A204.1 (cell line): Measurements from ENCODE around the gene RNF213.

Source experiments
- FAIRE-seq: peaks from 2 replicates; lab custom pipeline; 2012; peaks lifted over from hg19 to GRCh38; lab: Jason Lieb, UNC

RNF213 gene

GRCh38 chr17:80421381-80422090 is 160.9 kb downstream of the RNF213 start:
- no peak for FAIRE-seq

- FAIRE-seq, result no peak
These were observed 161.6 kb downstream of the RNF213 start for GRCh38 chr17:80422276-80422675.

GRCh38 chr17:80422981-80423380 is 162.3 kb downstream of the RNF213 start:
- FAIRE-seq, result no peak

- FAIRE-seq, result no peak
These were observed 163.0 kb downstream of the RNF213 start for GRCh38 chr17:80423536-80424225.

GRCh38 chr17:80424261-80424660 is 163.6 kb downstream of the RNF213 start:
- FAIRE-seq, result no peak

- no peak for FAIRE-seq
These were observed 164.5 kb downstream of the RNF213 start for GRCh38 chr17:80424878-80425765.

- no peak for FAIRE-seq
These were observed 165.3 kb downstream of the RNF213 start for GRCh38 chr17:80425835-80426426.

- FAIRE-seq, result no peak
These were observed 166.1 kb downstream of the RNF213 start for GRCh38 chr17:80426671-80427326.

- no peak for FAIRE-seq
These were observed 167.0 kb downstream of the RNF213 start for GRCh38 chr17:80427366-80428282.

- FAIRE-seq, result no peak
These were observed 167.7 kb downstream of the RNF213 start for GRCh38 chr17:80428363-80428762.

GRCh38 chr17:80428796-80429195 is 168.1 kb downstream of the RNF213 start:
- FAIRE-seq, result no peak

GRCh38 chr17:80429356-80430275 is 169.0 kb downstream of the RNF213 start:
- no peak for FAIRE-seq

GRCh38 chr17:80430446-80431245 is 170.0 kb downstream of the RNF213 start:
- FAIRE-seq, result no peak

- FAIRE-seq, result no peak
These were observed 170.9 kb downstream of the RNF213 start for GRCh38 chr17:80431246-80432195.

GRCh38 chr17:80432350-80432955 is 171.8 kb downstream of the RNF213 start:
- FAIRE-seq, result no peak

GRCh38 chr17:80432961-80433550 is 172.4 kb downstream of the RNF213 start:
- no peak for FAIRE-seq
